Right atrium auricular region (tissue), 2 donors: Measurements from ENCODE around the gene SIPA1L3. TPM values are rescaled to one million over a fixed set of nuclear protein-coding genes. Genes with fewer than 3 reads are reported as not detected.
"Not testable (repeated sequence)": the region's sequence is repeated elsewhere in the genome, so short reads cannot be mapped to it uniquely, and the experiment has no call there.

Experiments
- DNase-seq: peaks from one replicate; pipeline ENCODE4 v3.0.0-alpha.2; 2019; ENCODE audit warnings: low spot score
- H3K27ac ChIP-seq, 2 donors: fragments of 200-600 bp; sonication (generic); 1 replicate in 1 of 2; 2 replicates in 1 of 2; pipeline ENCODE4 v1.5.1; 2016 to 2019
- H3K27me3 ChIP-seq, 2 donors: fragments of 200-600 bp; sonication (generic); one replicate each; pipeline versions ENCODE4 v1.5.1 to v1.6.0; 2017 to 2019
- H3K36me3 ChIP-seq: fragments of 200-600 bp; sonication (generic); one replicate; pipeline ENCODE4 v1.5.1; 2016
- H3K4me1 ChIP-seq, 2 donors: fragments of 200-600 bp; sonication (generic); one replicate each; pipeline versions ENCODE4 v1.5.1 to v1.6.0; 2017 to 2019
- H3K4me3 ChIP-seq, 2 donors: fragments of 200-600 bp; sonication (generic); 1 replicate in 1 of 2; 2 replicates in 1 of 2; pipeline ENCODE4 v1.5.1; 2017 to 2019; ENCODE audit warnings: mild to moderate bottlenecking in 1 of 2, moderate library complexity in 1 of 2
- H3K9me3 ChIP-seq, 2 donors: fragments of 200-600 bp; sonication (generic); one replicate each; pipeline ENCODE4 v1.5.1; 2019
- total RNA-seq, 2 donors: library from RNA; depleted of rRNA; stranded (reverse); fragments of >200 nt; gene quantifications; one replicate each; pipeline ENCODE4 v1.1.0, GENCODE V29; 2016
- TF ChIP-seq, protein P1 (sequence below), 2 donors: fragments of 200-600 bp; sonication (generic); IDR thresholded peaks; one replicate each; pipeline ENCODE4 v1.5.1; 2019; ENCODE audit warnings: antibody characterized with exemption in 2 of 2

SIPA1L3 gene
- total RNA-seq, 2 donors from 2014 or later = 10.7 to 19.6 TPM

DNA sequence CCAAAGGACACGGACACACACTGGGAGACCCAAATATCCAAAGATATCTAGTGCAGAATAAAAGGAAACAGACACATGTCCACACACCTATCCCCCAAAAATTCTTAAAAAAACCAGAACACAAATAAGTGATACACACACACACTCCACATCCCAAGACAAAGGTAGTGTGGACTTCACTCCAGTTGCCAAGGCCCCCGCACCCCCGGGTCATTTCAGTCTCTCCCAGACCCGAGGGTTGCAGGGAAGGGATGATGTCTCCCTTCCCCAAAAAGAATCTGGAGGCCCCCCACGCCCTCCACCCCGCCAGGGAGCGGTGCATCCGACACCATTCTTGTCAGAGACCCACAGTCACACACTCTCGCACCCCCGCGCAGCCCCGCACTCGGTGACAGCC, 316.6 kb downstream of the SIPA1L3 start:
- H3K9me3 ChIP-seq = no peaks in the 10 kb centered on the region
- H3K4me1 ChIP-seq = peaks cover 0 to 16% of the 10 kb centered on the region in 2 donors
- no peak for DNase-seq
- H3K4me3 ChIP-seq = peak overlapping the region; percentile 23 to 49
- no peaks in the 10 kb centered on the region for H3K36me3 ChIP-seq
- peaks cover under 1 to 16% of the 10 kb centered on the region in 2 donors for H3K27me3 ChIP-seq
- H3K27ac ChIP-seq = no peak overlapping the region
- TF ChIP-seq, protein P1, sequence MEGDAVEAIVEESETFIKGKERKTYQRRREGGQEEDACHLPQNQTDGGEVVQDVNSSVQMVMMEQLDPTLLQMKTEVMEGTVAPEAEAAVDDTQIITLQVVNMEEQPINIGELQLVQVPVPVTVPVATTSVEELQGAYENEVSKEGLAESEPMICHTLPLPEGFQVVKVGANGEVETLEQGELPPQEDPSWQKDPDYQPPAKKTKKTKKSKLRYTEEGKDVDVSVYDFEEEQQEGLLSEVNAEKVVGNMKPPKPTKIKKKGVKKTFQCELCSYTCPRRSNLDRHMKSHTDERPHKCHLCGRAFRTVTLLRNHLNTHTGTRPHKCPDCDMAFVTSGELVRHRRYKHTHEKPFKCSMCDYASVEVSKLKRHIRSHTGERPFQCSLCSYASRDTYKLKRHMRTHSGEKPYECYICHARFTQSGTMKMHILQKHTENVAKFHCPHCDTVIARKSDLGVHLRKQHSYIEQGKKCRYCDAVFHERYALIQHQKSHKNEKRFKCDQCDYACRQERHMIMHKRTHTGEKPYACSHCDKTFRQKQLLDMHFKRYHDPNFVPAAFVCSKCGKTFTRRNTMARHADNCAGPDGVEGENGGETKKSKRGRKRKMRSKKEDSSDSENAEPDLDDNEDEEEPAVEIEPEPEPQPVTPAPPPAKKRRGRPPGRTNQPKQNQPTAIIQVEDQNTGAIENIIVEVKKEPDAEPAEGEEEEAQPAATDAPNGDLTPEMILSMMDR (IDR thresholded peaks at IDR 0.05) = no peak

DNA sequence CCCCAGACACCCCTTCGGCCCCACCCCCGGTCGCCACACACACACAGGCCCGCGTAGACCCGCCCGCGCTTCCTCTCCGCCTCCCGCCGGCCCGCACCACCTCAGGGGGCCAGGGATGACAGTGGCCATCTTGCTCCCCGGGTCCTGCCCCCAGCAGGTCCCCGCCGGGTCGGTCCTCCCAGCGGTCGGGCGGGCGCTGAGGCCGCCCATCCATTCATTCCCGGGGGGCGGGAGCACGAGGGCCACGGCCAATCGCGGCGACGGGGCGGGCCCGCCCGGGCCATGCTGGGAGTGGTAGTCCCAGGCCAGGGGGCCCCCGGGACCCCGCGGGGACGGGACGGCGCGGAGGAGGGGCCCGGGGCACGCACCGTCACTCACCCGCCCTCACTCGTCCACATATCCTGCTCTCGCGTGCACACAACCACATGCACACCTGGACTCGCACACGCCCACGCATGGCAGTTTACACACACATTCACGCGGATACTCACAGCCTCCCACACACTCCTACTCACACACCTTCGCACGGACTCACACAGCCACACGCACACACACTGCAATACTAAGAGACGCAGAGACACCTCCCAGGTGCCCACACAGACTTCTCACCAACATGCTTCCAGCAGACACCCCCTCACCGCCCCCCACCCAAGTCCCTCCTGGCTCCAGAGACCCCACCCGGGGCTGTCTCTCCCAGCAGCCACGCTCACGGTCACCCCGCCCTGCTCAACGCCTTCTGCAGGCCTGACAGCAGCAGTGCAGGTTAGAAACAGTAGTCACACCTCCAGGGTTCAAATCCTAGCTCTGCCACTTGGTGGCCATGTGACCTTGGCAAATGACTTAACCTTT, 317.2 kb downstream of the SIPA1L3 start, which contains the start of gene DPF1:
Gene DPF1, minus strand, starts transcription at position 209 of the 849 bp plus-strand sequence. Its CDS starts 80 bp downstream, at position 129.
- Histone ChIP-seq H3K27ac (no peak within 1 kb of the TSS), H3K9me3 (no peaks in the 10 kb centered on the region), H3K4me1 (peaks cover 0 to 22% of the 10 kb centered on the region in 2 donors), H3K36me3 (no peaks in the 10 kb centered on the region), H3K27me3 (peaks cover 5 to 21% of the 10 kb centered on the region in 2 donors), H3K4me3 (peak within 1 kb of the TSS; percentile 23 to 49)
- DNase-seq = no peak
- TF ChIP-seq, protein P1 (IDR thresholded peaks at IDR 0.05) = no peak

DNA sequence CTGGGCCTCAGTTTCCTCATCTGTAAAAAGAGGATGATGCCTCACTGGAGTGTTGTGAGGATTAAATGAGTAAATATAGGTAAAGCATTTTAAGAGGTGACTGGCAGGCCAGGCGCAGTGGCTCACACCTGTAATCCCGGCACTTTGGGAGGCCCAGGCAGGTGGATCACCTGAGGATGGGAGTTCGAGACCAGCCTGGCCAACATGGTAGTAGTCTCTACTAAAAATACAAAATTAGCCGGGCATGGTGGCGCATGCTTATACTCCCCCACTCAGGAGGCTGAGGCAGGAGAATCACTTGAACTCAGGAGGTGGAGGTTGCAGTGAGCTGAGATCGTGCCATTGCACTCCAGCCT, 317.8 kb downstream of the SIPA1L3 start:
- not testable (repeated sequence) for H3K9me3 ChIP-seq, H3K36me3 ChIP-seq, DNase-seq, H3K27ac ChIP-seq, H3K4me3 ChIP-seq
- Histone ChIP-seq H3K27me3 (peaks cover 5 to 22% of the 10 kb centered on the region in 2 donors), H3K4me1 (peaks cover 0 to 24% of the 10 kb centered on the region in 2 donors)

DNA sequence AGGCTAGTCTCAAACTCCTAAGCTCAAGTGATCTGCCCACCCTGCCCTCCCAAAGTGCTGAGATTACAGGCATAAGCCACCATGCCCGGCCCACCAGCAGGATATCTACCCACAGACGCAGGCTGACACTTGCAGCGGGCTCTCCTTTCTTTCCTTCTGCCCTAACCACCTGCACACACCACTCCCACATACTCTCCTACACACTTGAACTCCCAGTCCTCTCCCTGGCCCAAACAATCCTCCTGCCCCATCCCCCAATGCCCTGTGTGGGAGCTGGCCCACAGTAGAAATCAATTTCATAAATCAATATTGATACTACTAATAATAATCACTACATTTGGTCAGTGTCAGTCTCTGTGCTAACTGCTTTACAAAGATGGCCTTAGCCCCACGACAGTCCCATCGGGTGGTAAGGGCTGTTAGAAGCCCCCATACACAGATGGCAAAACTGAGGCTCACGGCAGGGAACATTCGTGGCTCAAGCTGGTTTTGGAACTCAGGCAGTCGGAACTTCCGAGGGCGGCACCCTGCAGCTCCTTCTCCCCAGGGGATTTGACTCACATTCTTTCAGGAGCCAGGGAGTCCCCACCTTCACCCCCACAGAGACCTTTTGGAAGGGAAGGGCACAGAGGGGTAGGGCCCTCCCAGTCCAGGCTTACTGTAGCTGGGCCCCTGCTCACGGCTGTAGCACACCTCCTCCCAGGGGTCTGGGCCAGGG, 320.4 kb downstream of the SIPA1L3 start:
- TF ChIP-seq, protein P1 (IDR thresholded peaks at IDR 0.05) = no peak
- no peak for DNase-seq
- no peak overlapping the region for H3K4me3 ChIP-seq
- no peaks in the 10 kb centered on the region for H3K9me3 ChIP-seq
- peaks cover 0 to 24% of the 10 kb centered on the region in 2 donors for H3K4me1 ChIP-seq
- peaks cover 5 to 22% of the 10 kb centered on the region in 2 donors for H3K27me3 ChIP-seq
- no peak overlapping the region for H3K27ac ChIP-seq
- H3K36me3 ChIP-seq = no peaks in the 10 kb centered on the region

DNA sequence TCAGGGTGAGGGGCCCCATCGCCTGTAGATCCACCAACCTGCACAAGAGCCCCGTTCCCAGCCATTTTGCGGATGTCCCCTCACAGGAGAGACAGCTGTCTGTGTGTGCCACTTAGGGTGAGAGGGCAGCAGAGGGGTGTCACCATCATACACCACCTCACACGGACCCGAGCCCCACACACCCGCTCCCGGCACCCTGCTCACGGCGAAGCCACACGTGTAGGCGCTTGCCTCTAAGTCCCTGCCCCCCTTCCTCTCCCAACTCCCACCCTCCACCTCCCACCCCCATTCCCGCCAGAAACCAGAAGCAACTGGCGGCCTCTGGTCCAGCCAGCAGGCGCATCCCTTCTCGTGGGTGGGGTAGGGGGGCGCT, 321.0 kb downstream of the SIPA1L3 start:
- Histone ChIP-seq H3K27ac (no peak overlapping the region), H3K9me3 (no peaks in the 10 kb centered on the region), H3K4me1 (peaks cover 0 to 24% of the 10 kb centered on the region in 2 donors), H3K27me3 (peaks cover 5 to 22% of the 10 kb centered on the region in 2 donors), H3K4me3 (peak overlapping the region in 1 of 2 donors; percentile 38), H3K36me3 (no peaks in the 10 kb centered on the region)
- no peak for DNase-seq
- TF ChIP-seq, protein P1 (IDR thresholded peaks at IDR 0.05) = no peak
